Measurements from ENCODE around the gene CDKAL1.

The CDKAL1 gene

DNA sequence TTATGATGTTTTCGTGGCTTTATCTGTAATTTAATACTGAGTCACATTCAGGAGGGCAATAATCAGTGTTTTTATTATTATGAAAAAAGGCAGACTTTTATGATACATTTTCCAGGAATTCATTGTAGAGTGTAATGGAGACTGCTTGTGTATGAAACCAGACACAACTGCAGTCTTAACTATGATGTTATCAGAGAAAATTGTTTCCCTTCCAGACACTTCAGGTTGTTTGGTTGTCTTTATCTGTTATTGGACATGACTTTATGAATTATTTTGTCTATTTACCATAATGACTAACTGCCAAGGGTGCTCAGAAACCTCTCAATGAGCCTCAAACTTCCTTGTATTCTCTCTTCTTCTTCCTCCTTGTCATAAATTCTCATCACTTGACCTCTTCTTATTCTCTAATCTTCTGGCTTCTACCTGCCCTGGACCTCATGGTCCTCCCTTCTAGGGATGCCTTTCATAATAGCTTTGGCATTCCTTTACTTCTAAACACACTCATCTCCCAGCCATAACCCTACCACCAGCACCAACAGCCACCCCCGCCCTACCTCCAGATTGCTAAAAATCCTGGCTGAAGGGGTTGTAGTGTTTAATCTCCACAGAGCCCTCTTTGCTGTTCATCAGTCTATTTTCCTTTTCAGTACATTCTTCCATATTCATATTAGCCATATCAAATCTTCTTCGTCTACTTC lies 492.5 kb downstream of the CDKAL1 start:
- no peaks in the 10 kb centered on the region for H3K27me3 ChIP-seq (ENCODE audit: control insufficient read depth, insufficient read depth, low read length)
- no peaks in the 10 kb centered on the region for H3K9me3 ChIP-seq (ENCODE audit: control insufficient read depth, insufficient read depth, low read length)
- H3K4me1 ChIP-seq (ENCODE audit: control insufficient read depth, insufficient read depth, low read length), result peaks cover 3% of the 10 kb centered on the region; the same call in 1 of the 2 replicates
- DNase-seq (ENCODE audit: low read depth, low spot score), result no peak
- no peak overlapping the region for H3K27ac ChIP-seq (ENCODE audit: low read length)
- no peaks in the 10 kb centered on the region for H3K36me3 ChIP-seq (ENCODE audit: control insufficient read depth, insufficient read depth, low read length)
- WGBS (ENCODE audit: insufficient coverage, insufficient read length), result 100% methylated on average over 1 of the region's 3 CpGs
- H3K4me3 ChIP-seq (ENCODE audit: low read length), result no peak overlapping the region

DNA sequence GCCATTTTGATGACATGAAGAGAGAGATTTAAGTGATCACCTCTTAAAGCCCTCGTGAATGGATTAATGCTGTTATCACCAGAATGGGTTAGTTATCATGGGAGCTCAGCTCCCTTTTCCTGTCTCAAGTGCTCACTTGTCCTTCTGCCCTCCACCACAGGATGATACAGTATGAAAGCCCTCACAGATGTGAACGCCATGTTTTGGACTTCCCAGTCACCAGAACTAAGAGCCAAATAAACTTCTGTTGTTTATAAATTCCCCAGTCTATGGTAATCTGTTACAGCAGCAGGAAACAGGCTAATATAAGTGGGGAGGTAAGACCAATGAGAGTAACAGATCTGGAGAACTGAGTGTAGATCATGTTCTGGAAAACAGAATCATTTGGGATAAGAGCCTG lies 493.2 kb downstream of the CDKAL1 start:
- H3K27me3 ChIP-seq (ENCODE audit: control insufficient read depth, insufficient read depth, low read length), result no peaks in the 10 kb centered on the region
- no peak for DNase-seq (ENCODE audit: low read depth, low spot score)
- no peak overlapping the region for H3K27ac ChIP-seq (ENCODE audit: low read length)
- no peaks in the 10 kb centered on the region for H3K4me1 ChIP-seq (ENCODE audit: control insufficient read depth, insufficient read depth, low read length)
- no CpG with 5 or more reads among the region's 2 CpGs for WGBS (ENCODE audit: insufficient coverage, insufficient read length)
- H3K4me3 ChIP-seq (ENCODE audit: low read length), result no peak overlapping the region
- H3K9me3 ChIP-seq (ENCODE audit: control insufficient read depth, insufficient read depth, low read length), result no peaks in the 10 kb centered on the region
- no peaks in the 10 kb centered on the region for H3K36me3 ChIP-seq (ENCODE audit: control insufficient read depth, insufficient read depth, low read length)

DNA sequence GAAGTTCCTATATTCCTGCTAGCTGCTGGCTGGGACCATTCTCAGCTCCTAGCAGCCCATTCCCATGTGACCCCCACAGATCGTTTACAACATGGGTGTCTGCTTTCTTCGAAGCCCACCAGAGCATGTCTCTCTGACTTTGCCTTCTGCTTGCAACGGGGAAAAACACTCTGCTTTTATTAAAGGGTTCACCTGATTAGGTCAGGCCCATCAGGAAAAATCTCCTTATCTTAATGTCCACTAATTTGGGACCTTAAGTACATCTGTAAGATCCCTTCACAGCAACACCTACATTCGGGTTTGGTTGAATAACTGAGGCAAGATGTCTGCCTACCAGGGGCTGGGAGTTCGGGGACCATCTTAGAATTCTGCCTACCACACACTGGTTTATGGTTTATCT lies 496.9 kb downstream of the CDKAL1 start:
- Histone ChIP-seq H3K36me3 (ENCODE audit: control insufficient read depth, insufficient read depth, low read length) (no peaks in the 10 kb centered on the region), H3K4me1 (ENCODE audit: control insufficient read depth, insufficient read depth, low read length) (no peaks in the 10 kb centered on the region), H3K27ac (ENCODE audit: low read length) (no peak overlapping the region), H3K27me3 (ENCODE audit: control insufficient read depth, insufficient read depth, low read length) (no peaks in the 10 kb centered on the region), H3K4me3 (ENCODE audit: low read length) (no peak overlapping the region), H3K9me3 (ENCODE audit: control insufficient read depth, insufficient read depth, low read length) (no peaks in the 10 kb centered on the region)
- DNase-seq (ENCODE audit: low read depth, low spot score), result no peak
- no CpG with 5 or more reads among the region's 5 CpGs for WGBS (ENCODE audit: insufficient coverage, insufficient read length)

DNA sequence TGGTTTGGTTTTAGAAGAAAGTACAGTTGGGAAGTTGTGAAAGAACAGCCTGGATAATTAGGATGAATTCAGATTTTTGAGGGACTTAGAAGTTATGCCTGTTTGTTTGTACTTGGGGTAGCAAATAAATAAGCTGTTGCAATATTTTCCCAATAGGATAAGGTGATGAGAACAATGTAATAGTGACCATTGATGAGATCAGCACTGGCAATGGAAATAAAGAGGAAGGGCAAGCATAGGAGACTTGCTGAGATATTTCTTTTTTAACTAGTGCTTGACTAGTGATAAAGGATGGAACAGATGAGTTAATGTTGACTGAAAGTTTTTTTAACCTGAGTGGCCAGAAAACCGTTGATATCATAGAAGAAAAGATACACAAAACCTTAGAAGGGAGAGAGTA lies 498.8 kb downstream of the CDKAL1 start:
- Histone ChIP-seq H3K4me3 (ENCODE audit: low read length) (no peak overlapping the region), H3K36me3 (ENCODE audit: control insufficient read depth, insufficient read depth, low read length) (no peaks in the 10 kb centered on the region), H3K27me3 (ENCODE audit: control insufficient read depth, insufficient read depth, low read length) (no peaks in the 10 kb centered on the region), H3K4me1 (ENCODE audit: control insufficient read depth, insufficient read depth, low read length) (no peaks in the 10 kb centered on the region), H3K27ac (ENCODE audit: low read length) (no peak overlapping the region), H3K9me3 (ENCODE audit: control insufficient read depth, insufficient read depth, low read length) (no peaks in the 10 kb centered on the region)
- no peak for DNase-seq (ENCODE audit: low read depth, low spot score)
- WGBS (ENCODE audit: insufficient coverage, insufficient read length), result no CpG with 5 or more reads among the region's 1 CpG

DNA sequence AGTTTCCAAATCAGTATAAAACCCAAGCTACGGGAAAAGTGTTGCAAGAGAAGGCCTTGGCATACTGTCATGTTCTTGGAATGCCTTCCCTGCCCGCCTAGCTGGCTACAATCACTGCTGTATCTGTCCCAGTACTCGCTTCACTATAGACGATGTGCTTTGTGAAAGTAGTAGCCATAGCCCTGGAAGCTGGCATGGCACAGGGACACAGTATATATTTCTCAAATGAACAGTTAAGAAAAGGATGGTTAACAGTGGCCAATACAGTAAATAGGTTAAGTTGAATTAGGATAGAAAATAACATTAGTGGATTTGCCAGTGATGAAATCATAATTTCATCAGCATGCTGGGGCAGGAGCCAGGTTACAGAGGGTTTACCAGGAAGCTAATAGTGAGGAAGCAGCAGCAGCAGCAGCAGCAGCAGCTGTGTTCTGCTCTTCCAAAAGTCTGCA lies 499.3 kb downstream of the CDKAL1 start:
- no peak overlapping the region for H3K4me3 ChIP-seq (ENCODE audit: low read length)
- H3K36me3 ChIP-seq (ENCODE audit: control insufficient read depth, insufficient read depth, low read length), result no peaks in the 10 kb centered on the region
- H3K27me3 ChIP-seq (ENCODE audit: control insufficient read depth, insufficient read depth, low read length), result no peaks in the 10 kb centered on the region
- DNase-seq (ENCODE audit: low read depth, low spot score), result no peak
- H3K9me3 ChIP-seq (ENCODE audit: control insufficient read depth, insufficient read depth, low read length), result no peaks in the 10 kb centered on the region
- WGBS (ENCODE audit: insufficient coverage, insufficient read length), result no CpG with 5 or more reads among the region's 4 CpGs
- H3K27ac ChIP-seq (ENCODE audit: low read length), result no peak overlapping the region
- no peaks in the 10 kb centered on the region for H3K4me1 ChIP-seq (ENCODE audit: control insufficient read depth, insufficient read depth, low read length)

DNA sequence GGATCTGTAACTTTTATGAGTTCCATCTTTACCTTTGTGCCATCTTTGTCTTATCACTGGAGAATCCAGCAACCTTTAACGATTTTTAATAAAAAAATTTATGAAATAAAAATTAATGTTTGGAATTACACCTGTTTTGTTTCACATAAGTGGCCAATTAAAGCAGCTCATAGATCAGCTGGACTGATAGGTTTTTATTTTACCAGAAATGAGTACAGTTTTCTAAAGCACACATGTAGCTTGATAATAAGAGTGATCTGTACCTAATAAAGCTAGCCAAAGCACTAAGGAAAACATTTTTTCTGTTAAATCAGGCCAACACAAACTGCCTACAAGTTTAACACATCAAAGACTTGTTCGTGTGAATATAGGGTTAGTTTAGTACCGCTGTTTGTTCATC lies 500.1 kb downstream of the CDKAL1 start:
- Histone ChIP-seq H3K27me3 (ENCODE audit: control insufficient read depth, insufficient read depth, low read length) (no peaks in the 10 kb centered on the region), H3K4me1 (ENCODE audit: control insufficient read depth, insufficient read depth, low read length) (no peaks in the 10 kb centered on the region), H3K9me3 (ENCODE audit: control insufficient read depth, insufficient read depth, low read length) (no peaks in the 10 kb centered on the region), H3K27ac (ENCODE audit: low read length) (no peak overlapping the region), H3K4me3 (ENCODE audit: low read length) (no peak overlapping the region), H3K36me3 (ENCODE audit: control insufficient read depth, insufficient read depth, low read length) (no peaks in the 10 kb centered on the region)
- WGBS (ENCODE audit: insufficient coverage, insufficient read length), result no CpG with 5 or more reads among the region's 3 CpGs
- no peak for DNase-seq (ENCODE audit: low read depth, low spot score)

DNA sequence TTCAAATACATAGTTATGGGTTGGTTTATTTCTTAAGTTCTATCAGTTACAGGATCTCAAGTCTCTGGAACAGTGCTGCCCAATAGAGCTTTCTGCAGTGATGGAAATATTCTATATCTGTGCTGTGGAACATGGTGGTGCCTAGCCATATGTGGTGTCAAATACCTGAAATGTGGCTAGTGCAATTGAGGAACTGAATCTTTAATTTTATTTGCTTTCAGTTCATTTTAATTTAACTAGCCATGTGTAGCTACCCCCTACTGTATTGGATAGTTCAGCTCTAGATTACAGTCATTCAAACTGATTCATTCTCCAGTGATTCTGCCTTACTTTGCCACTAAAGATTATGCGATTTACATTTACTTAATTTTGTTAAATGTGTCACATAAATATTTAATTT lies 503.2 kb downstream of the CDKAL1 start:
- Histone ChIP-seq H3K4me1 (ENCODE audit: control insufficient read depth, insufficient read depth, low read length) (no peaks in the 10 kb centered on the region), H3K27ac (ENCODE audit: low read length) (no peak overlapping the region)
- WGBS (ENCODE audit: insufficient coverage, insufficient read length), result no CpG with 5 or more reads among the region's 1 CpG

DNA sequence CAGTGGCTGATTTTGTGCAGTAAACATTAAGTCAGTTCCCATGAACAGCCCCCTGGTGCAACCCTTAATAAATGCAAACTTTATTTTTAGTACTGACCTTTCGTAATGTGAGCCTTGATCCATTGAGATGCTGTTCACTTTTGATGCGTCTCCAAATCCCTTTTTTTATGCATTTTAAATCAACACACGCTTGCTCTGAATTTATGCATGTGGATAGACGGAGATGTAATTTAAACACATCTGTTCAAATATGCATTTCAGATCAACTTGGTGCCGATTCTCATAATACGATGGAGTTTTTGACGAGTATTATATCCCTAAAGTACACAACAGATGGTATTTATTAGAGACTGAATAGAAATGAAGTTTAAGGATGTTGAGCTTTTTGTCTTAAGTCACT lies 505.7 kb downstream of the CDKAL1 start:
- H3K27ac ChIP-seq (ENCODE audit: low read length), result no peak overlapping the region
- DNase-seq (ENCODE audit: low read depth, low spot score), result no peak
- no peaks in the 10 kb centered on the region for H3K4me1 ChIP-seq (ENCODE audit: control insufficient read depth, insufficient read depth, low read length)
- H3K9me3 ChIP-seq (ENCODE audit: control insufficient read depth, insufficient read depth, low read length), result no peaks in the 10 kb centered on the region
- no CpG with 5 or more reads among the region's 7 CpGs for WGBS (ENCODE audit: insufficient coverage, insufficient read length)
- H3K27me3 ChIP-seq (ENCODE audit: control insufficient read depth, insufficient read depth, low read length), result no peaks in the 10 kb centered on the region
- no peak overlapping the region for H3K4me3 ChIP-seq (ENCODE audit: low read length)
- no peaks in the 10 kb centered on the region for H3K36me3 ChIP-seq (ENCODE audit: control insufficient read depth, insufficient read depth, low read length)

More for the DNA sequence above, 503.2 kb downstream of the CDKAL1 start:
- no peak for DNase-seq (ENCODE audit: low read depth, low spot score)
- no peaks in the 10 kb centered on the region for H3K36me3 ChIP-seq (ENCODE audit: control insufficient read depth, insufficient read depth, low read length)
- H3K4me3 ChIP-seq (ENCODE audit: low read length), result no peak overlapping the region
- no peaks in the 10 kb centered on the region for H3K27me3 ChIP-seq (ENCODE audit: control insufficient read depth, insufficient read depth, low read length)
- H3K9me3 ChIP-seq (ENCODE audit: control insufficient read depth, insufficient read depth, low read length), result no peaks in the 10 kb centered on the region

DNA sequence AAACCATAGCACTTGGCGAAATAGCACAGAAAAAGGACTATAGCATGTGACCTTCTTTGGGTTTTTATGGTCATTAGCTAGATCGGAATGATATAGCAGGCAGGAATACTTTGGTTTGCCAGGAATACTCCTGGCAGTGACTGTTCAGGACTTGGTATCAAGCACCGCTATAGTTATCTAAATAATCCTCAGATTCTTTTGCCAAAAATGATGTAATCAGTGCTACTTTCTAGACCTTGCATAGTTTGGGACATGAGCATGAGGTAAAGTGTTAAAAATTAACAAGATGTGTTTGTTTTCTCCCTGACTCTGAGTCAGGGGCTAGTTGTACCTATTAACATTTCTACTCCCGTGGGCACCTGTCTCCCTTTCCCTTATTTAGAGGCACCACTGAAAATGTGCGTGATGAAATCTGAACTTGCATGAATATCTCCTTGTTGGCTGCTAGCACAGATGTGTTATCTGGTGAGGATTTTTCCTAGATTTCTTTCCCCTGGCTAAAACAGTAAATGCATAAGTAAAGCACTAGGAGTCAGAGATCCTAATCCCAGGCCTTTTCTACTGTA lies 511.0 kb downstream of the CDKAL1 start:
- no CpG with 5 or more reads among the region's 5 CpGs for WGBS (ENCODE audit: insufficient coverage, insufficient read length)
- no peak for DNase-seq (ENCODE audit: low read depth, low spot score)

DNA sequence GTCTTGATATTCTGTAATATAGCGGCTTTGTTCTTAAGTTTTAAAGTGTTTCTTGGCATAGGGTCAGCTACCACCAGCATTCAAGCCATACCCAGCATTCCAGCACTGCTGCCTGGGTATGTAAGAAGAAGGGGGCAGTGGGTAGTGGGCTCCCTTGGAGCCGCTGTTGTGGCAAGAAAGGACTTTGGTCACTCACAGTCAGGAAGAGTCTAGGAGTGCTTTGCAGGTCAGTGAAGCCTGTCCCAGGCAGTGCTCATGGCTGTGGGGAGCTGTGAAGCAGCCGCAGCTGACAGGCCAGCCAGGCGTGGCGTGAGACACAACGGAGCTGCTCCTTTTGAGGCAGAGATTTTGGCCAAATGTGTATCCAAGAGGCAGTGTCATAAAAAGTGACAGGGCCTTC lies 512.0 kb downstream of the CDKAL1 start:
- WGBS (ENCODE audit: insufficient coverage, insufficient read length), result no CpG with 5 or more reads among the region's 6 CpGs
- Histone ChIP-seq H3K4me1 (ENCODE audit: control insufficient read depth, insufficient read depth, low read length) (no peaks in the 10 kb centered on the region), H3K9me3 (ENCODE audit: control insufficient read depth, insufficient read depth, low read length) (no peaks in the 10 kb centered on the region), H3K4me3 (ENCODE audit: low read length) (no peak overlapping the region), H3K27ac (ENCODE audit: low read length) (no peak overlapping the region), H3K27me3 (ENCODE audit: control insufficient read depth, insufficient read depth, low read length) (no peaks in the 10 kb centered on the region), H3K36me3 (ENCODE audit: control insufficient read depth, insufficient read depth, low read length) (no peaks in the 10 kb centered on the region)
- DNase-seq (ENCODE audit: low read depth, low spot score), result no peak

More for the DNA sequence above, 511.0 kb downstream of the CDKAL1 start:
- H3K9me3 ChIP-seq (ENCODE audit: control insufficient read depth, insufficient read depth, low read length), result no peaks in the 10 kb centered on the region
- H3K27me3 ChIP-seq (ENCODE audit: control insufficient read depth, insufficient read depth, low read length), result no peaks in the 10 kb centered on the region
- H3K4me1 ChIP-seq (ENCODE audit: control insufficient read depth, insufficient read depth, low read length), result no peaks in the 10 kb centered on the region
- H3K4me3 ChIP-seq (ENCODE audit: low read length), result no peak overlapping the region
- no peak overlapping the region for H3K27ac ChIP-seq (ENCODE audit: low read length)
- H3K36me3 ChIP-seq (ENCODE audit: control insufficient read depth, insufficient read depth, low read length), result no peaks in the 10 kb centered on the region

DNA sequence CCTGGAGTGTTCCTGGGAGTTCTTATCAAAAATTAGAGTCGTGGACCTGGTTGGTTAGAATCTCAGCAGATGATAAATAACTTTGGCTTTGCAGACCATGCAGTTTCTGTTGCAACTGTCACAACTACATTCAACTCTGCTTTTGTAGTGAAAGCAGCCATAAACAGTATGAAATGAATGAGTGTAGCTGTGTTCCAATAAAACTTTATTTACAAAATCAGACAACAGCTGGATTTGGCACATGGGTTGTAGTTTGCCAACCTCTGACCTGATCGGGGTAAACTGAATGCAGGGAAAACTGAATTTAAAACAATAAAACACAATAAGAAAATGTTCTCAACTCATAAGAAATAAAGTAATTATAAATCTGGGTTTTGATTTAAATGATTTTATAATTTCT lies 513.8 kb downstream of the CDKAL1 start:
- Histone ChIP-seq H3K36me3 (ENCODE audit: control insufficient read depth, insufficient read depth, low read length) (no peaks in the 10 kb centered on the region), H3K27ac (ENCODE audit: low read length) (no peak overlapping the region), H3K9me3 (ENCODE audit: control insufficient read depth, insufficient read depth, low read length) (no peaks in the 10 kb centered on the region), H3K27me3 (ENCODE audit: control insufficient read depth, insufficient read depth, low read length) (no peaks in the 10 kb centered on the region), H3K4me1 (ENCODE audit: control insufficient read depth, insufficient read depth, low read length) (no peaks in the 10 kb centered on the region), H3K4me3 (ENCODE audit: low read length) (no peak overlapping the region)
- no peak for DNase-seq (ENCODE audit: low read depth, low spot score)
- no CpG with 5 or more reads among the region's 2 CpGs for WGBS (ENCODE audit: insufficient coverage, insufficient read length)

Measured in iPS DF 6.9 (cell line).